Effector memory CD4-positive, alpha-beta T cell (primary cell): Measurements from ENCODE around the gene CCDC89.

Experiments used
- DNase-seq, 3 donors: peaks; one replicate each; pipeline ENCODE4 v3.0.0-alpha.2; 2020
- H3K27ac ChIP-seq: 2 replicates; pipeline ENCODE4 v1.7.0; 2013; ENCODE audit warnings: mild to moderate bottlenecking, low read length, moderate library complexity; ENCODE audit not compliant: insufficient read depth, poor library complexity, severe bottlenecking
- H3K27me3 ChIP-seq: replicated peaks from 2 replicates; pipeline ENCODE4 v1.7.0; 2013; ENCODE audit warnings: mild to moderate bottlenecking, low read length; ENCODE audit not compliant: insufficient read depth, control insufficient read depth, poor library complexity, severe bottlenecking
- H3K36me3 ChIP-seq: 2 replicates; pipeline ENCODE4 v1.7.0; 2013; ENCODE audit warnings: mild to moderate bottlenecking, low read length, moderate library complexity; ENCODE audit not compliant: control insufficient read depth, insufficient read depth
- H3K4me1 ChIP-seq: 2 replicates; pipeline ENCODE4 v1.7.0; 2013; ENCODE audit warnings: low read length, mild to moderate bottlenecking; ENCODE audit not compliant: control insufficient read depth, insufficient read depth, poor library complexity, severe bottlenecking
- H3K4me3 ChIP-seq: 2 replicates; pipeline ENCODE4 v1.7.0; 2013; ENCODE audit warnings: low read length, low read depth, mild to moderate bottlenecking; ENCODE audit not compliant: insufficient read depth, poor library complexity, severe bottlenecking
- H3K9me3 ChIP-seq: 2 replicates; pipeline ENCODE4 v1.7.0; 2013; ENCODE audit warnings: mild to moderate bottlenecking, low read length, moderate library complexity; ENCODE audit not compliant: control insufficient read depth
- total RNA-seq, 3 donors: gene quantifications; one replicate each; lab custom pipeline; 2026; lab: John Stamatoyannopoulos, UW

The CCDC89 gene
- total RNA-seq, result 0 to 0.19 (median 0.09) reads per million in 3 donors

GRCh38 chr11:85685820-85686459 is at the start of gene CCDC89:
CCDC89 (minus strand) TSS chr11:85686195; CDS start chr11:85686130, 65 bp downstream.
- H3K27ac ChIP-seq, result no peak within 1 kb of the TSS
- no peak within 1 kb of the TSS for H3K4me3 ChIP-seq
- no peaks in the 10 kb centered on the region for H3K27me3 ChIP-seq
- H3K36me3 ChIP-seq, result no peaks in the 10 kb centered on the region
- peaks cover 3% of the 10 kb centered on the region for H3K4me1 ChIP-seq
- H3K9me3 ChIP-seq, result no peaks in the 10 kb centered on the region
- DNase-seq, result no peak

- Histone ChIP-seq H3K27ac (no peak overlapping the region), H3K4me1 (peaks cover 7% of the 10 kb centered on the region), H3K36me3 (no peaks in the 10 kb centered on the region), H3K27me3 (no peaks in the 10 kb centered on the region), H3K4me3 (no peak overlapping the region), H3K9me3 (no peaks in the 10 kb centered on the region)
- DNase-seq, result no peak
Observed at GRCh38 chr11:85732965-85733364, 47.0 kb upstream of the CCDC89 start.

GRCh38 chr11:85726381-85726780 is 40.4 kb upstream of the CCDC89 start:
- Histone ChIP-seq H3K27me3 (no peaks in the 10 kb centered on the region), H3K4me1 (no peaks in the 10 kb centered on the region), H3K36me3 (no peaks in the 10 kb centered on the region), H3K4me3 (no peak overlapping the region), H3K9me3 (no peaks in the 10 kb centered on the region), H3K27ac (no peak overlapping the region)
- DNase-seq, result no peak

GRCh38 chr11:85725510-85726258 is 39.7 kb upstream of the CCDC89 start:
- no peaks in the 10 kb centered on the region for H3K4me1 ChIP-seq
- H3K36me3 ChIP-seq, result no peaks in the 10 kb centered on the region
- no peak for DNase-seq
- no peaks in the 10 kb centered on the region for H3K9me3 ChIP-seq
- no peak overlapping the region for H3K27ac ChIP-seq
- no peaks in the 10 kb centered on the region for H3K27me3 ChIP-seq
- no peak overlapping the region for H3K4me3 ChIP-seq

GRCh38 chr11:85724748-85725465 is 38.9 kb upstream of the CCDC89 start:
- H3K27me3 ChIP-seq, result no peaks in the 10 kb centered on the region
- no peak for DNase-seq
- no peak overlapping the region for H3K27ac ChIP-seq
- H3K9me3 ChIP-seq, result no peaks in the 10 kb centered on the region
- no peak overlapping the region for H3K4me3 ChIP-seq
- H3K4me1 ChIP-seq, result no peaks in the 10 kb centered on the region
- H3K36me3 ChIP-seq, result no peaks in the 10 kb centered on the region

GRCh38 chr11:85723088-85723487 is 37.1 kb upstream of the CCDC89 start:
- H3K4me1 ChIP-seq, result no peaks in the 10 kb centered on the region

GRCh38 chr11:85721191-85721590 is 35.2 kb upstream of the CCDC89 start:
- Histone ChIP-seq H3K9me3 (no peaks in the 10 kb centered on the region), H3K4me1 (no peaks in the 10 kb centered on the region), H3K4me3 (no peak overlapping the region), H3K27me3 (no peaks in the 10 kb centered on the region), H3K36me3 (no peaks in the 10 kb centered on the region), H3K27ac (no peak overlapping the region)
- DNase-seq, result no peak

More at GRCh38 chr11:85723088-85723487, 37.1 kb upstream of the CCDC89 start:
- H3K9me3 ChIP-seq, result no peaks in the 10 kb centered on the region
- H3K27me3 ChIP-seq, result no peaks in the 10 kb centered on the region
- H3K36me3 ChIP-seq, result no peaks in the 10 kb centered on the region
- no peak for DNase-seq
- H3K4me3 ChIP-seq, result no peak overlapping the region
- H3K27ac ChIP-seq, result no peak overlapping the region

- Histone ChIP-seq H3K9me3 (no peaks in the 10 kb centered on the region), H3K4me3 (no peak overlapping the region), H3K27me3 (no peaks in the 10 kb centered on the region), H3K27ac (no peak overlapping the region), H3K36me3 (no peaks in the 10 kb centered on the region), H3K4me1 (no peaks in the 10 kb centered on the region)
- no peak for DNase-seq
Observed at GRCh38 chr11:85718991-85719807, 33.2 kb upstream of the CCDC89 start.

GRCh38 chr11:85718126-85718943 is 32.3 kb upstream of the CCDC89 start:
- no peak overlapping the region for H3K4me3 ChIP-seq
- no peaks in the 10 kb centered on the region for H3K27me3 ChIP-seq
- no peak for DNase-seq
- H3K4me1 ChIP-seq, result no peaks in the 10 kb centered on the region
- no peaks in the 10 kb centered on the region for H3K9me3 ChIP-seq
- no peaks in the 10 kb centered on the region for H3K36me3 ChIP-seq
- H3K27ac ChIP-seq, result no peak overlapping the region
